ENCODE data around the gene ACOXL. TPM values are rescaled to one million over a fixed set of nuclear protein-coding genes. Genes with fewer than 3 reads are reported as not detected.
A peak's percentile ranks its signal among the peaks of the same experiment; 100 is the strongest.

Gene ACOXL
- total and polyA plus RNA-seq, 4 donors = 4.4 to 32.8 (median 12.2) TPM

DNA sequence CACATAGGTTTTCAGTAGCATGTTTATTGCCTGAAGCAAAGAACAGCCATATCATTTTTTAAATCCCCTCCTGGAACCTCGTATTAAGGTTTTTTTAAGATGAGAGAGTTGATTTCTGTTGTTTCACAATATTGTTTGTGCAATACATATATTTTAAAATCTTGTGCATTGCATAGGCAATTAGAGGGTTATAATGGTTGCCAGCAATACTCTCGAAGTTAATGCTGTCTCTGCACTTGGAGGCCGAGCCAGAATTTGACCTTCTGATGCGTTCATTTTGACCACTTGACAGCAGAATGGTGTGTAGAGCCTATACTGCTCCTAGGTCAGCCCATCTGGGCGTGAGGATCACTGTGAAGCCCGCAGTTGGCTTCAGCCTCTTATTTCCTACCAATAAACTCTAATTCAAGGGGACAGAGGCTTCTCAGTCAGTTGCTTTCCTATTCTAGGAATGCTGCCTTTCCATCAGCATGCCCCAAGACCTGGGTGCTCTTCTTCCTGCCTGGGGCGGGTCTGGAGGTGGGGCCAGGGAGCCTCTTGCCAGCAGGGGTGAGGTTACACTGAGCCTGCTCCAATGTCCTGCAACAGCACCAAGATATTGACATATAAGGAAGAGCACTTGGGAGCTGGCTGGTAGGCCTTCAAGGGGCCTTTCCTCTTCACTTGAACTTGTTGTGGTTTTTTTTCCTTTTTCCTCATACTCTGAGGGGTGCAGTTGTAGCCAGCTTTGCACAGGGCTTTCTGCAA, 297.0 kb downstream of the ACOXL start:
- WGBS, 2 donors = 34 to 57% methylated on average over 7 of the region's 7 CpGs
- ATAC-seq (ENCODE audit: insufficient read depth, low FRiP score) (no peak), DNase-seq (peak in 2 of 3 donors; percentile 74 to 87)
- H3K36me3 ChIP-seq (ENCODE audit: control insufficient read depth in 4 of 4, insufficient read depth in 4 of 4, low read length in 4 of 4) = no peaks in the 10 kb centered on the region
- no peaks in the 10 kb centered on the region for H3K27me3 ChIP-seq (ENCODE audit: control insufficient read depth in 3 of 3, insufficient read depth in 3 of 3, low read length in 2 of 3)
- peaks cover 0 to 60% (median 34%) of the 10 kb centered on the region in 5 donors for H3K4me1 ChIP-seq (ENCODE audit: control insufficient read depth in 5 of 5, insufficient read depth in 5 of 5, low read length in 5 of 5)
- H3K27ac ChIP-seq (ENCODE audit: low read depth in 1 of 2, low read length in 1 of 2) = peak overlapping the region in 1 of 2 donors; percentile 17
- TF ChIP-seq, protein P1, sequence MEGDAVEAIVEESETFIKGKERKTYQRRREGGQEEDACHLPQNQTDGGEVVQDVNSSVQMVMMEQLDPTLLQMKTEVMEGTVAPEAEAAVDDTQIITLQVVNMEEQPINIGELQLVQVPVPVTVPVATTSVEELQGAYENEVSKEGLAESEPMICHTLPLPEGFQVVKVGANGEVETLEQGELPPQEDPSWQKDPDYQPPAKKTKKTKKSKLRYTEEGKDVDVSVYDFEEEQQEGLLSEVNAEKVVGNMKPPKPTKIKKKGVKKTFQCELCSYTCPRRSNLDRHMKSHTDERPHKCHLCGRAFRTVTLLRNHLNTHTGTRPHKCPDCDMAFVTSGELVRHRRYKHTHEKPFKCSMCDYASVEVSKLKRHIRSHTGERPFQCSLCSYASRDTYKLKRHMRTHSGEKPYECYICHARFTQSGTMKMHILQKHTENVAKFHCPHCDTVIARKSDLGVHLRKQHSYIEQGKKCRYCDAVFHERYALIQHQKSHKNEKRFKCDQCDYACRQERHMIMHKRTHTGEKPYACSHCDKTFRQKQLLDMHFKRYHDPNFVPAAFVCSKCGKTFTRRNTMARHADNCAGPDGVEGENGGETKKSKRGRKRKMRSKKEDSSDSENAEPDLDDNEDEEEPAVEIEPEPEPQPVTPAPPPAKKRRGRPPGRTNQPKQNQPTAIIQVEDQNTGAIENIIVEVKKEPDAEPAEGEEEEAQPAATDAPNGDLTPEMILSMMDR (IDR thresholded peaks at IDR 0.05; ENCODE audit: control extremely low read depth, extremely low read depth) = no peak
- peaks cover 0 to 2% (median 0%) of the 10 kb centered on the region in 4 donors for H3K9me3 ChIP-seq (ENCODE audit: control insufficient read depth in 4 of 4, insufficient read depth in 3 of 4, low read length in 3 of 4)
- no peak overlapping the region for H3K9ac ChIP-seq (ENCODE audit: insufficient read depth in 1 of 2, low read length in 2 of 2)
- H3K4me3 ChIP-seq = no peak overlapping the region

DNA sequence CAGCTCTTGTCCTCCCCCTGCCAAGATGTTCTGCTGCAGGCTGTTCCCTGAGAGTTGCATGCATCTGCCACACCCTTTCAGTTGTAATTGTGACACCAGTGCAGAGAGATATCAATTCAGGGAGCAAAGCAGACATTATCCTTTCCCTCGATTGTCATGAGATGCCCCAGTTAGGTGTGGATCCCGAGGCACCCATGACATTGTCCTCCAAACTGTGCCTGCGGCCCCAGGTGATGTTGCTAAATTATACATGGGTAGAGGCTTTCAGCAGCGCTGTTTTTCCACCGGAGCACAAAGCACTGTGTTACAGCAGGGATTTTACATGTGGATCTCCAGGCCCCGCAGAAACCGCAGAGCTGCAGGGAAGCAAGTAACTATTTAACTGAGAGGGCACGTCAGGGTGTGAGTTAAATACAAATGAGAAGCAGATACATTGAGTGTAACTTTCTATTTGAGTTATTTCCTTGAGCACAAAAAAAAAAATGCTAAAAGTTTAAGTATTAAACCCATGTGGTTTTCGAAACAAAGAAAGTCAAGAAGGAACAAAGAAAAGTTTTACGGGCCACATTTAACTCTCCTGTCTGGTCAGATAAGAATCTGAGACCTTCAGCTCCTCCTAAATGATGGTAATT, 298.0 kb downstream of the ACOXL start:
- 74 to 80% methylated on average over 10 of the region's 10 CpGs for WGBS, 2 donors
- DNase-seq (peak in 1 of 3 donors; percentile 20), ATAC-seq (ENCODE audit: insufficient read depth, low FRiP score) (no peak)
- Histone ChIP-seq H3K4me1 (ENCODE audit: control insufficient read depth in 5 of 5, insufficient read depth in 5 of 5, low read length in 5 of 5) (peaks cover 0 to 63% (median 34%) of the 10 kb centered on the region in 5 donors), H3K27me3 (ENCODE audit: control insufficient read depth in 3 of 3, insufficient read depth in 3 of 3, low read length in 2 of 3) (no peaks in the 10 kb centered on the region), H3K9ac (ENCODE audit: insufficient read depth in 1 of 2, low read length in 2 of 2) (peak overlapping the region in 1 of 2 donors; percentile 8), H3K9me3 (ENCODE audit: control insufficient read depth in 4 of 4, insufficient read depth in 3 of 4, low read length in 3 of 4) (peaks cover 0 to 2% (median 0%) of the 10 kb centered on the region in 4 donors), H3K36me3 (ENCODE audit: control insufficient read depth in 4 of 4, insufficient read depth in 4 of 4, low read length in 4 of 4) (no peaks in the 10 kb centered on the region), H3K27ac (ENCODE audit: low read depth in 1 of 2, low read length in 1 of 2) (no peak overlapping the region), H3K4me3 (no peak overlapping the region)
- TF ChIP-seq, protein P1 (IDR thresholded peaks at IDR 0.05; ENCODE audit: control extremely low read depth, extremely low read depth) = no peak

DNA sequence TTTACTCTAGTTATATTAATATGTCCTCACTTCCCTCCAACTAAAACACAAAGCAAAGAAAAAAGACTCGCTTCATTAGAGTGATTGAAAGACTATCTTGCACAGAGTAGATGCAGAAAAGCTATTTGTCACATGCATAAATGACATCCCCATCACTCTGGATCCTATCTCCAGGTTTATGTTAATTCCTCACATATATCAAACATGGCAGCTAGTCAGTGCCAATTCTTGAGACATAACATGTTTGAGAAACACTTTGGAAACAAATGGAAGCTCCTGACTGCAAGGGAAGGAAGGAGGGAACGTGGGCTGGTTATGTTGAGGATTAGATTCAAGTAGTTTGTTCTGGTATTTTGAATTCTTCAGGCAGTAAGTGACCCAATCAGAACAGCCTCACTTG, 298.6 kb downstream of the ACOXL start:
- Histone ChIP-seq H3K4me1 (ENCODE audit: control insufficient read depth in 5 of 5, insufficient read depth in 5 of 5, low read length in 5 of 5) (peaks cover 0 to 63% (median 34%) of the 10 kb centered on the region in 5 donors), H3K9ac (ENCODE audit: insufficient read depth in 1 of 2, low read length in 2 of 2) (no peak overlapping the region), H3K36me3 (ENCODE audit: control insufficient read depth in 4 of 4, insufficient read depth in 4 of 4, low read length in 4 of 4) (no peaks in the 10 kb centered on the region), H3K27me3 (ENCODE audit: control insufficient read depth in 3 of 3, insufficient read depth in 3 of 3, low read length in 2 of 3) (no peaks in the 10 kb centered on the region), H3K4me3 (no peak overlapping the region), H3K9me3 (ENCODE audit: control insufficient read depth in 4 of 4, insufficient read depth in 3 of 4, low read length in 3 of 4) (peaks cover 0 to 2% (median 0%) of the 10 kb centered on the region in 4 donors), H3K27ac (ENCODE audit: low read depth in 1 of 2, low read length in 1 of 2) (no peak overlapping the region)
- ATAC-seq (ENCODE audit: insufficient read depth, low FRiP score) (no peak), DNase-seq (peak in 2 of 3 donors; percentile 30 to 38)
- 41 to 47% methylated on average over 2 of the region's 2 CpGs for WGBS, 2 donors
- TF ChIP-seq, protein P1 (IDR thresholded peaks at IDR 0.05; ENCODE audit: control extremely low read depth, extremely low read depth) = no peak

All from lung (tissue), 12 donors.